ENCODE results near the gene HLA-DPA1. TPM values are rescaled to one million over a fixed set of nuclear protein-coding genes. Genes with fewer than 3 reads are reported as not detected.

Gene HLA-DPA1
- total and polyA plus RNA-seq, 4 donors = 12.0 to 49.3 (median 29.2) TPM

DNA sequence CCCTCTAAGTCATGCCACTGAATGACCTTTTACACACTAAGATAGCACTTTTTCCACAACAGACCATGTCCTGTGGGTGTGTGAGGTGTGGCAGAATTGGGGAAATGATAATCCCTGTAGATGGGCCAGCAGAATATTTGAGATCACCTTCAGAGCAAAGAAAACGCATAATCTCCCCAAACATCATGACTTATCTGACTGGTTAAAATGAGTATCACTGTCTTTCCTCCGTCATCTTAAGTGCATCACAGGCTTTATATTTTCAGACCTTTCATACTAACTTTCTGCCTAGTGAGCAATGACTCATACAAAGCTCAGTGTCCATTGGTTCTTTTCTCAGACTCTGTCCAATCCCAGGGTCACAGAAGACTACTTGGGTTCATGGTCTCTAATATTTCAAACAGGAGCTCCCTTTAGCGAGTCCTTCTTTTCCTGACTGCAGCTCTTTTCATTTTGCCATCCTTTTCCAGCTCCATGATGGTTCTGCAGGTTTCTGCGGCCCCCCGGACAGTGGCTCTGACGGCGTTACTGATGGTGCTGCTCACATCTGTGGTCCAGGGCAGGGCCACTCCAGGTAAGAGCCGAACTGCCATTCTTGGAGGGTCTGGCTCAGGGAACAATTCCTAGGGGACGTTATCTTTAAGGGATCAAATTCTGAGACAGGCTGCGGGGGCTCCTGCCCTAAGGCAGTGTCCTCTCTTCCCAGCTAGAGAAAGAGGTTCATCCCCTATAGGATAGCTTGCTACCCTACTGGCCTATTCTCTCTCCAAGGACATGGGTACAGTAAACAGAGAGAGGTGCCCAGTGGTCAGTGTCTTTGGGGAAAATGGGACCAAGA is 2.3 kb upstream of the HLA-DPA1 start, which contains the start of gene HLA-DPB1:
HLA-DPB1 (plus strand) TSS at position 423 of the 838 bp plus-strand sequence; CDS start at position 475, 52 bp downstream.
- WGBS = 50% methylated on average over 10 of the region's 10 CpGs
- peak within 1 kb of the TSS; percentile 49 to 60 for H3K27ac ChIP-seq (ENCODE audit: low read depth in 1 of 2, low read length in 2 of 2)
- DNase-seq (ENCODE audit: low spot score) = no peak
- H3K4me1 ChIP-seq (ENCODE audit: control insufficient read depth in 4 of 4, insufficient read depth in 4 of 4, low read length in 3 of 4) = peaks cover 0 to 5% (median 5%) of the 10 kb centered on the region in 4 donors
- peak within 1 kb of the TSS in 1 of 2 donors; percentile 73 for H3K9ac ChIP-seq (ENCODE audit: low read depth in 1 of 2, low read length in 2 of 2)
- TF ChIP-seq YY1 (IDR thresholded peaks at IDR 0.05) = peak; percentile 24
- no peak for TF ChIP-seq NR2F2 (IDR thresholded peaks at IDR 0.05)
- peak within 1 kb of the TSS; percentile 23 to 37 (median 30) for H3K4me3 ChIP-seq (ENCODE audit: low read depth in 1 of 3, low read length in 3 of 3)
- H3K36me3 ChIP-seq (ENCODE audit: control insufficient read depth in 4 of 4, insufficient read depth in 3 of 4, low read depth in 1 of 4, low read length in 3 of 4) = no peaks in the 10 kb centered on the region
- H3K27me3 ChIP-seq (ENCODE audit: control insufficient read depth in 4 of 4, insufficient read depth in 4 of 4, low read length in 3 of 4) = no peaks in the 10 kb centered on the region
- no peaks in the 10 kb centered on the region for H3K9me3 ChIP-seq (ENCODE audit: control insufficient read depth in 4 of 4, low read length in 3 of 4)

- no peak overlapping the region for H3K4me3 ChIP-seq (ENCODE audit: low read depth in 1 of 3, low read length in 3 of 3)
- H3K9ac ChIP-seq (ENCODE audit: low read depth in 1 of 2, low read length in 2 of 2) = peak overlapping the region in 1 of 2 donors; percentile 73
- no peaks in the 10 kb centered on the region for H3K36me3 ChIP-seq (ENCODE audit: control insufficient read depth in 4 of 4, insufficient read depth in 3 of 4, low read depth in 1 of 4, low read length in 3 of 4)
- no peaks in the 10 kb centered on the region for H3K27me3 ChIP-seq (ENCODE audit: control insufficient read depth in 4 of 4, insufficient read depth in 4 of 4, low read length in 3 of 4)
- no peak for DNase-seq (ENCODE audit: low spot score)
- H3K27ac ChIP-seq (ENCODE audit: low read depth in 1 of 2, low read length in 2 of 2) = peak overlapping the region; percentile 49 to 60
- WGBS = 67% methylated on average over 4 of the region's 4 CpGs
- no peak for TF ChIP-seq REST (IDR thresholded peaks at IDR 0.05)
- no peak for TF ChIP-seq TAF1 (conservative IDR thresholded peaks at IDR 0.05)
- no peak for TF ChIP-seq NR2F2 (IDR thresholded peaks at IDR 0.05)
- no peak for TF ChIP-seq HNF4A (conservative IDR thresholded peaks at IDR 0.05)
- no peak for TF ChIP-seq YY1 (IDR thresholded peaks at IDR 0.05)
- TF ChIP-seq, protein P1, sequence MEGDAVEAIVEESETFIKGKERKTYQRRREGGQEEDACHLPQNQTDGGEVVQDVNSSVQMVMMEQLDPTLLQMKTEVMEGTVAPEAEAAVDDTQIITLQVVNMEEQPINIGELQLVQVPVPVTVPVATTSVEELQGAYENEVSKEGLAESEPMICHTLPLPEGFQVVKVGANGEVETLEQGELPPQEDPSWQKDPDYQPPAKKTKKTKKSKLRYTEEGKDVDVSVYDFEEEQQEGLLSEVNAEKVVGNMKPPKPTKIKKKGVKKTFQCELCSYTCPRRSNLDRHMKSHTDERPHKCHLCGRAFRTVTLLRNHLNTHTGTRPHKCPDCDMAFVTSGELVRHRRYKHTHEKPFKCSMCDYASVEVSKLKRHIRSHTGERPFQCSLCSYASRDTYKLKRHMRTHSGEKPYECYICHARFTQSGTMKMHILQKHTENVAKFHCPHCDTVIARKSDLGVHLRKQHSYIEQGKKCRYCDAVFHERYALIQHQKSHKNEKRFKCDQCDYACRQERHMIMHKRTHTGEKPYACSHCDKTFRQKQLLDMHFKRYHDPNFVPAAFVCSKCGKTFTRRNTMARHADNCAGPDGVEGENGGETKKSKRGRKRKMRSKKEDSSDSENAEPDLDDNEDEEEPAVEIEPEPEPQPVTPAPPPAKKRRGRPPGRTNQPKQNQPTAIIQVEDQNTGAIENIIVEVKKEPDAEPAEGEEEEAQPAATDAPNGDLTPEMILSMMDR (IDR thresholded peaks at IDR 0.05; ENCODE audit: low read depth, low read length, missing input control) = no peak
- TF ChIP-seq ZBTB33 (IDR thresholded peaks at IDR 0.05) = no peak
- TF ChIP-seq FOXA2 (IDR thresholded peaks at IDR 0.05) = no peak
- TF ChIP-seq, protein P2, sequence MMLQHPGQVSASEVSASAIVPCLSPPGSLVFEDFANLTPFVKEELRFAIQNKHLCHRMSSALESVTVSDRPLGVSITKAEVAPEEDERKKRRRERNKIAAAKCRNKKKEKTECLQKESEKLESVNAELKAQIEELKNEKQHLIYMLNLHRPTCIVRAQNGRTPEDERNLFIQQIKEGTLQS (IDR thresholded peaks at IDR 0.05) = no peak
- TF ChIP-seq EGR1 (IDR thresholded peaks at IDR 0.05; ENCODE audit: low read depth in 2 of 2) = no peak
- TF ChIP-seq FOXA1 (IDR thresholded peaks at IDR 0.05) = no peak
- no peak for TF ChIP-seq HNF4G (IDR thresholded peaks at IDR 0.05)
- TF ChIP-seq GABPA (IDR thresholded peaks at IDR 0.05 in 1 of 2, conservative IDR thresholded peaks at IDR 0.05 in 1 of 2) = no peak
- H3K4me1 ChIP-seq (ENCODE audit: control insufficient read depth in 4 of 4, insufficient read depth in 4 of 4, low read length in 3 of 4) = peaks cover 0 to 2% (median under 1%) of the 10 kb centered on the region in 4 donors
- H3K9me3 ChIP-seq (ENCODE audit: control insufficient read depth in 4 of 4, low read length in 3 of 4) = no peaks in the 10 kb centered on the region
These were observed 1.7 kb upstream of the HLA-DPA1 start for GRCh38 chr6:33075208-33075567.
